HCT116 (cell line): ENCODE measurements around the gene ZBTB7C.

Experiments
- ELF1 ChIP-seq: IDR thresholded peaks from 2 replicates; pipeline ENCODE4 v1.6.1; 2012; ENCODE audit warnings: low read depth, borderline replicate concordance
- EZH2phosphoT487 ChIP-seq: fragments of 200-600 bp; IDR thresholded peaks from 2 replicates; pipeline ENCODE4 v1.6.1; 2018; ENCODE audit warnings: antibody characterized with exemption, borderline replicate concordance
- POLR2A ChIP-seq: IDR thresholded peaks from 2 replicates; pipeline ENCODE4 v1.7.0; 2011; ENCODE audit warnings: borderline replicate concordance; ENCODE audit not compliant: insufficient read depth, insufficient read length; ENCODE audit errors: extremely low read depth
- POLR2AphosphoS5 ChIP-seq: IDR thresholded peaks from 2 replicates; pipeline ENCODE4 v1.6.1; 2011; ENCODE audit warnings: mild to moderate bottlenecking, low read depth, low read length, moderate library complexity
- REST ChIP-seq: IDR thresholded peaks from 2 replicates; pipeline ENCODE4 v1.6.1; 2012; ENCODE audit warnings: low read depth
- TF ChIP-seq, protein P1 (sequence below), 3 experiments: fragments of 200-600 bp in 1 of 3; sonication (generic) in 1 of 3; IDR thresholded peaks in 2 of 3; conservative IDR thresholded peaks in 1 of 3; 2 replicates each; pipeline ENCODE4 v1.5.1; 2012 to 2017; ENCODE audit warnings: low read depth in 2 of 3, low read length in 2 of 3, antibody characterized with exemption in 1 of 3, borderline replicate concordance in 1 of 3, control low read depth in 1 of 3, mild to moderate bottlenecking in 1 of 3, mixed read lengths in 1 of 3, mixed run types in 1 of 3, moderate library complexity in 1 of 3; ENCODE audit not compliant: insufficient read depth in 1 of 3

- TF ChIP-seq ELF1 (no peak), EZH2phosphoT487 (no peak), POLR2AphosphoS5 (no peak), POLR2A (no peak), REST (no peak)
- TF ChIP-seq, protein P1, sequence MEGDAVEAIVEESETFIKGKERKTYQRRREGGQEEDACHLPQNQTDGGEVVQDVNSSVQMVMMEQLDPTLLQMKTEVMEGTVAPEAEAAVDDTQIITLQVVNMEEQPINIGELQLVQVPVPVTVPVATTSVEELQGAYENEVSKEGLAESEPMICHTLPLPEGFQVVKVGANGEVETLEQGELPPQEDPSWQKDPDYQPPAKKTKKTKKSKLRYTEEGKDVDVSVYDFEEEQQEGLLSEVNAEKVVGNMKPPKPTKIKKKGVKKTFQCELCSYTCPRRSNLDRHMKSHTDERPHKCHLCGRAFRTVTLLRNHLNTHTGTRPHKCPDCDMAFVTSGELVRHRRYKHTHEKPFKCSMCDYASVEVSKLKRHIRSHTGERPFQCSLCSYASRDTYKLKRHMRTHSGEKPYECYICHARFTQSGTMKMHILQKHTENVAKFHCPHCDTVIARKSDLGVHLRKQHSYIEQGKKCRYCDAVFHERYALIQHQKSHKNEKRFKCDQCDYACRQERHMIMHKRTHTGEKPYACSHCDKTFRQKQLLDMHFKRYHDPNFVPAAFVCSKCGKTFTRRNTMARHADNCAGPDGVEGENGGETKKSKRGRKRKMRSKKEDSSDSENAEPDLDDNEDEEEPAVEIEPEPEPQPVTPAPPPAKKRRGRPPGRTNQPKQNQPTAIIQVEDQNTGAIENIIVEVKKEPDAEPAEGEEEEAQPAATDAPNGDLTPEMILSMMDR (IDR thresholded peaks at IDR 0.05 in 2 of 3, conservative IDR thresholded peaks at IDR 0.05 in 1 of 3; ENCODE audit: borderline replicate concordance in 1 of 3, insufficient read depth in 1 of 3, low read depth in 2 of 3, low read length in 2 of 3): no peak
Measured at GRCh38 chr18:48316177-48316576, 93.0 kb downstream of the ZBTB7C start.
